Measurements from ENCODE around the gene MOGAT2.
"Not testable (repeated sequence)": the region's sequence is repeated elsewhere in the genome, so short reads cannot be mapped to it uniquely, and the experiment has no call there.

MOGAT2 gene

DNA sequence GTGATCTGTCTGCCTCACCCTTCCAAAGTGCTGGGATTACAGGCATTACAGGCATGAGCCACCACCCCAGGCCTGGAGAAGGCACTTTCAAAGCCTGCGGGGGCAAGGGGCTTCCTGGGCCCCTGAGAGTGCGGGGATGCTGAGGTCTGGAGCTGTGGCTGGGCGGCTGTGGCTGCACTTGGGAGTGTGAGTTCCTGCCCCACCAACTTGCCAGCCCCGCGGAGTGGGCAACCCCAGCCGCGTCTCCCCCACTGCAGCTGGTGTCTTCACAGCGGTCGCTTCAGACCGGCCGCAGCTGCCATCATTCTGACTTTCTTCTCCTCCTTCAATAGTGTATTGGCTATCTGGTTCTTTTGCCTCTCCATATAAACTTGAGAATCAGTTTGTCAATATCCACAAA is 38.1 kb upstream of the MOGAT2 start:
- Histone ChIP-seq H3K4me3 (ENCODE audit: low read depth, low read length, poor library complexity, severe bottlenecking) (no peak overlapping the region), H3F3A (ENCODE audit: insufficient read depth, low read length) (no peaks in the 10 kb centered on the region), H3K4me2 (ENCODE audit: low read length) (no peak overlapping the region), H2AFZ (ENCODE audit: low read length) (no peak overlapping the region), H3K9me3 (ENCODE audit: low read length) (no peaks in the 10 kb centered on the region), H4K20me1 (ENCODE audit: insufficient read depth, low read length) (no peaks in the 10 kb centered on the region), H3K27me3 (ENCODE audit: insufficient read depth, low read length) (no peaks in the 10 kb centered on the region), H3K9ac (ENCODE audit: low read length) (no peak overlapping the region), H3K4me1 (ENCODE audit: insufficient read depth, low read length, severe bottlenecking) (no peaks in the 10 kb centered on the region), H3K79me2 (ENCODE audit: insufficient read depth, low read length) (no peaks in the 10 kb centered on the region), H3K36me3 (ENCODE audit: insufficient read depth, low read length) (no peaks in the 10 kb centered on the region; the same call in 1 of the 2 replicates), H3K9me2 (ENCODE audit: low read depth, low read length) (no peaks in the 10 kb centered on the region), H3K27ac (ENCODE audit: low read depth, low read length, poor library complexity, severe bottlenecking) (no peak overlapping the region)
- TF ChIP-seq EZH2 (IDR thresholded peaks at IDR 0.05; ENCODE audit: borderline replicate concordance, low read length) = no peak
- TF ChIP-seq, protein P1, sequence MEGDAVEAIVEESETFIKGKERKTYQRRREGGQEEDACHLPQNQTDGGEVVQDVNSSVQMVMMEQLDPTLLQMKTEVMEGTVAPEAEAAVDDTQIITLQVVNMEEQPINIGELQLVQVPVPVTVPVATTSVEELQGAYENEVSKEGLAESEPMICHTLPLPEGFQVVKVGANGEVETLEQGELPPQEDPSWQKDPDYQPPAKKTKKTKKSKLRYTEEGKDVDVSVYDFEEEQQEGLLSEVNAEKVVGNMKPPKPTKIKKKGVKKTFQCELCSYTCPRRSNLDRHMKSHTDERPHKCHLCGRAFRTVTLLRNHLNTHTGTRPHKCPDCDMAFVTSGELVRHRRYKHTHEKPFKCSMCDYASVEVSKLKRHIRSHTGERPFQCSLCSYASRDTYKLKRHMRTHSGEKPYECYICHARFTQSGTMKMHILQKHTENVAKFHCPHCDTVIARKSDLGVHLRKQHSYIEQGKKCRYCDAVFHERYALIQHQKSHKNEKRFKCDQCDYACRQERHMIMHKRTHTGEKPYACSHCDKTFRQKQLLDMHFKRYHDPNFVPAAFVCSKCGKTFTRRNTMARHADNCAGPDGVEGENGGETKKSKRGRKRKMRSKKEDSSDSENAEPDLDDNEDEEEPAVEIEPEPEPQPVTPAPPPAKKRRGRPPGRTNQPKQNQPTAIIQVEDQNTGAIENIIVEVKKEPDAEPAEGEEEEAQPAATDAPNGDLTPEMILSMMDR (IDR thresholded peaks at IDR 0.05; ENCODE audit: low read length) = no peak

DNA sequence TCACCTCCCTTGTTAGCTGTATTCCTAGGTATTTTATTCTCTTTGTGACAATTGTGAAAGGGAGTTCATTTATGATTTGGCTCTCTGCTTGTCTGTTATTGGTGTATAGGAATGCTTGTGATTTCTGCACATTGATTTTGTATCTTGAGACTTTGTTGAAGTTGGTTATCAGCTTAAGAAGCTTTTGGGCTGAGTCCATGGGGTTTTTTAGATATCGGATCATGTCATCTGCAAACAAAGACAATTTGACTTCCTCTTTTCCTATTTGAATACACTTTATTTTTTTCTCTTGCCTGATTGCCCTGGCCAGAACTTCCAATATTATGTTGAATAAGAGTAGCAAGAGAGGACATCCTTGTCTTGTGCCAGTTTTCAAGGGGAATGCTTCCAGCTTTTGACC is 33.8 kb upstream of the MOGAT2 start:
- not testable (repeated sequence) for H3K36me3 ChIP-seq (ENCODE audit: insufficient read depth, low read length); H3K27ac ChIP-seq (ENCODE audit: low read depth, low read length, poor library complexity, severe bottlenecking); H2AFZ ChIP-seq (ENCODE audit: low read length); H3K9me3 ChIP-seq (ENCODE audit: low read length); H3K4me3 ChIP-seq (ENCODE audit: low read depth, low read length, poor library complexity, severe bottlenecking); H3K4me2 ChIP-seq (ENCODE audit: low read length); H4K20me1 ChIP-seq (ENCODE audit: insufficient read depth, low read length); H3K79me2 ChIP-seq (ENCODE audit: insufficient read depth, low read length); H3K9ac ChIP-seq (ENCODE audit: low read length); H3K4me1 ChIP-seq (ENCODE audit: insufficient read depth, low read length, severe bottlenecking); H3K27me3 ChIP-seq (ENCODE audit: insufficient read depth, low read length); H3F3A ChIP-seq (ENCODE audit: insufficient read depth, low read length); H3K9me2 ChIP-seq (ENCODE audit: low read depth, low read length)

DNA sequence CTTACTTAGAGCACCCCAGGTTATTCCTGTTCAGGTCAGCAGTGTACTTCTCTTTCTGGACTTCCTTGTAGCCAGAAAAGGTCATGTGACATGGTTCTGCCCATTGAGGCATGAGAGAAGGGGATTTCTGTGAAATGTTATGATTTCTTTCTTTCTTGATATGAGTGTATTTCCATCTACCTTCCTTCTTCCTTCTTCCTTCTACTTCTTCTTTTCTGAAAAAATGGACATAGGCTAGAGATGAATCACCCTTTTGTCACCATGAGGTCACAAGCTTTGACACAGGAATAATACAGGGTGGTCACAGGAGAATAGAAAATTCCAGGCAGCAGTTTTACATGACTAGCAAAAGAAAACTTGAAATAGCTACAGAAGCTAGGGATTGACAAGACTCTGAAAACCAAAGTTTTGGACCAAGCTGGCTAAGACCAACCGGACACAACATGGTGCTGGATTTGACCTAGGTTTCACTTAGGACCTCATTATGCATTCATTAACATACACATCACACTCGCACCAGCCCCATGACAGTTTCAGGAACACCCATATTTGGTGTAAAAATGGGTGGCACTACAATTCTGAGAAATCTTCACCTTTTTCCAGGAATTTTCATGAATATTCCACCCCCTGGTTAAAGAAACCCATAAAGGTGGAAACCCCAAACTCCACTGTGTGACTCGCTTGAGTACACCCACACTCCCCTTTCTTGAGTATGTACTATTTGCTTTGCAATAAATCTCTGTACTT is 27.6 kb upstream of the MOGAT2 start:
- H3K27ac ChIP-seq (ENCODE audit: low read depth, low read length, poor library complexity, severe bottlenecking) = no peak overlapping the region
- H3F3A ChIP-seq (ENCODE audit: insufficient read depth, low read length) = no peaks in the 10 kb centered on the region
- H3K4me2 ChIP-seq (ENCODE audit: low read length) = no peak overlapping the region
- TF ChIP-seq, protein P1 (IDR thresholded peaks at IDR 0.05; ENCODE audit: low read length) = no peak
- TF ChIP-seq EZH2 (IDR thresholded peaks at IDR 0.05; ENCODE audit: borderline replicate concordance, low read length) = no peak
- H3K9me2 ChIP-seq (ENCODE audit: low read depth, low read length) = no peaks in the 10 kb centered on the region
- H3K27me3 ChIP-seq (ENCODE audit: insufficient read depth, low read length) = no peaks in the 10 kb centered on the region
- H2AFZ ChIP-seq (ENCODE audit: low read length) = no peak overlapping the region
- H3K4me3 ChIP-seq (ENCODE audit: low read depth, low read length, poor library complexity, severe bottlenecking) = no peak overlapping the region
- H3K79me2 ChIP-seq (ENCODE audit: insufficient read depth, low read length) = no peaks in the 10 kb centered on the region
- no peak overlapping the region for H3K9ac ChIP-seq (ENCODE audit: low read length)
- H3K36me3 ChIP-seq (ENCODE audit: insufficient read depth, low read length) = no peaks in the 10 kb centered on the region
- H3K4me1 ChIP-seq (ENCODE audit: insufficient read depth, low read length, severe bottlenecking) = no peaks in the 10 kb centered on the region
- no peaks in the 10 kb centered on the region for H4K20me1 ChIP-seq (ENCODE audit: insufficient read depth, low read length)
- no peaks in the 10 kb centered on the region for H3K9me3 ChIP-seq (ENCODE audit: low read length)

- no peaks in the 10 kb centered on the region for H3K4me1 ChIP-seq (ENCODE audit: insufficient read depth, low read length, severe bottlenecking)
- no peaks in the 10 kb centered on the region for H3K9me2 ChIP-seq (ENCODE audit: low read depth, low read length)
- H3K4me3 ChIP-seq (ENCODE audit: low read depth, low read length, poor library complexity, severe bottlenecking) = no peak overlapping the region
- H3K9ac ChIP-seq (ENCODE audit: low read length) = no peak overlapping the region
- no peaks in the 10 kb centered on the region for H3K27me3 ChIP-seq (ENCODE audit: insufficient read depth, low read length)
- no peak overlapping the region for H3K27ac ChIP-seq (ENCODE audit: low read depth, low read length, poor library complexity, severe bottlenecking)
- no peak overlapping the region for H2AFZ ChIP-seq (ENCODE audit: low read length)
- no peak overlapping the region for H3K4me2 ChIP-seq (ENCODE audit: low read length)
- TF ChIP-seq, protein P1 (IDR thresholded peaks at IDR 0.05; ENCODE audit: low read length) = no peak
- TF ChIP-seq EZH2 (IDR thresholded peaks at IDR 0.05; ENCODE audit: borderline replicate concordance, low read length) = no peak
- H3K79me2 ChIP-seq (ENCODE audit: insufficient read depth, low read length) = no peaks in the 10 kb centered on the region
- no peaks in the 10 kb centered on the region for H4K20me1 ChIP-seq (ENCODE audit: insufficient read depth, low read length)
- no peaks in the 10 kb centered on the region for H3K36me3 ChIP-seq (ENCODE audit: insufficient read depth, low read length)
- H3K9me3 ChIP-seq (ENCODE audit: low read length) = no peaks in the 10 kb centered on the region
- no peaks in the 10 kb centered on the region for H3F3A ChIP-seq (ENCODE audit: insufficient read depth, low read length)
These were observed 25.8 kb upstream of the MOGAT2 start for GRCh38 chr11:75691804-75692203.
